GM18861 (cell line): ENCODE data around the gene ARHGEF38.
"Not testable (repeated sequence)": the region's sequence is repeated elsewhere in the genome, so short reads cannot be mapped to it uniquely, and the experiment has no call there.

ENCODE experiments used
- ATAC-seq: cut with Tn5 transposase; IDR thresholded peaks from one replicate; pipeline ENCODE4 v1.9.1; 2021; ENCODE audit not compliant: unreplicated experiment

The ARHGEF38 gene

DNA sequence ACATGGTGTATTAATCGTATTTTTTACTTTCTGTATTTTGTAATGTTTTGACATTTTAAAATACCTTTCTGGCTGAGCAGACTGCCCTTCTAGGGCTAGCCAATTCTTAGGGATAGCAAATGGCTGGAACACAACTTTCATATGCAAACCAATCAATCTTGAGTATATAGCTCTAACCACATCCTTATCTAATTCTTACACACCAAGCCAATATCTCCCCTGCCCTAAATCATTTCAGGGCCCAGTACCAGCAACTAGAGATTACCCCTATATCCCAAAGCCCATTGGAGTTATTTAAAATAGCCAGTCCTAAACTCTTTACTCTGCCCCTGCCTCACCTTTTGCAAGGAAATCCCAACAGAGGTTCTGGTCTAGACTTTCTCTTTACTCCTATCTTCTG, 97.8 kb downstream of the ARHGEF38 start:
- no peak for ATAC-seq

DNA sequence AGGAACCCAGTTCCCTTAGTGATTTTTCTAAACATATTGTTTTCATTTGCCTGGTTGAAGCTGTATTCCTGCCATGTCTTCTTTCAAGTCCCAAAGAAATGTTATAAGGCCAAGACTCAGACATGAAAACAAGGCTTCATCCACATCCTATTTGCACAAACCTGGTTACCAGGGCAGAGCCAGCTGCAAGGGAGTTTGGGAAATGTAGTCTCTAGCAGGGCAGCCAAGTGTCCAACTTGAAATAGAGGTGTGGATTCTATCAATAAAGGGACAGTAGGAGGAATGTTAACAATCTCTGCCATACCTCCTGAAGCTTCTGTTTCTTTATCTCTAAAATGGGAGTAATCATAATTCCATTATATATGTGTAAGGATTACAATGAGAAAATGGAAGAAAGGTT, 99.5 kb downstream of the ARHGEF38 start:
- no peak for ATAC-seq

GRCh38 chr4:105652286-105652888, 100.0 kb downstream of the ARHGEF38 start:
- ATAC-seq, result no peak

DNA sequence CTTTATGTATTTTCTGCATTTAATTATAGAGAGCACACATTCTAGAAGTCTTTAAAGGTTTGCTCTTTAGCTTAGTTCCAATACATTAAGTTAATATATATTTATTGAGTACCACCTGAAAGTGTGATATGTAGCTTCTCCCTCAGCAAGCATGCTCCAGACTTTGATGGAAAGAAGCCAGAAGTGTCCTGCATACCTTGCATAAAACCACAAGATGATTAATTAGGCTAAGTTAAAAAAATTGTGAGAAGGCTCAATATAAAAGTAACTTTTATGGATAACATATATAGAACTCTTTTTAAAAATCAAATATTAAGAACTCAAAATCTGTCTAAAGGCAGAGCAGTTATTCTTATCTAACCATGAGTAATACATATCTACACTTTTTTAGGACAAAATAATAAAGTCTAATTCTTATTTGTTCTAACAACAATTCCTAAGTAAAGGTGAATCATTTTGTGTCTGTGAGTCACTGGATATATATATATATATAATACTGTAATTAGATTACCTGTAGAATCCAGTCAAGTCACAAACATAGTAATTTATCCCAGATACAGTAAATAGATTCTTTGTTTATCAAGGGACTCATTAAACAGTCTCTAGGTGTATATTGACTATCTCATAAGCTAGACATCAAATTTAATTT, 104.8 kb downstream of the ARHGEF38 start:
- no peak for ATAC-seq

DNA sequence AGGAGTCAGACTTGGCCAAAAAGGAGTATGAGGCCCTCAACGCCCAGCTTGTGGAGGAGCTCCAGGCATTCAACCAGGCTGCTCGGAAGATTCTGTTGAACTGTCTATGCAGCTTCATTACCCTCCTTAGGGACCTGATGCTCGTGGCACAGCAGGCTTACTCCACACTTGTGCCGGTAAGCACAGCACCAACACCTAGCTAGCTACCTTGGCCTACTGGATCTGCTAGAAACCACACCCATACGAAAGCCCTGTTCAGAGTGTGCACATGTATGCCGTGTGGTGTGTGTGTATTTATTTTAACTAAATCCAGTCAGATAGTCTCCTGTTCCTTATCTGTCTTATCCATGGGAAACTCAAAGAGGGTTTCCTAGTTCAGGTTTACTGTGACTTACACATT, 106.8 kb downstream of the ARHGEF38 start:
- ATAC-seq, result no peak

- no peak for ATAC-seq
Observed at GRCh38 chr4:105661028-105661427, 108.6 kb downstream of the ARHGEF38 start.

- no peak for ATAC-seq
Observed at GRCh38 chr4:105662935-105663675, 110.7 kb downstream of the ARHGEF38 start.

DNA sequence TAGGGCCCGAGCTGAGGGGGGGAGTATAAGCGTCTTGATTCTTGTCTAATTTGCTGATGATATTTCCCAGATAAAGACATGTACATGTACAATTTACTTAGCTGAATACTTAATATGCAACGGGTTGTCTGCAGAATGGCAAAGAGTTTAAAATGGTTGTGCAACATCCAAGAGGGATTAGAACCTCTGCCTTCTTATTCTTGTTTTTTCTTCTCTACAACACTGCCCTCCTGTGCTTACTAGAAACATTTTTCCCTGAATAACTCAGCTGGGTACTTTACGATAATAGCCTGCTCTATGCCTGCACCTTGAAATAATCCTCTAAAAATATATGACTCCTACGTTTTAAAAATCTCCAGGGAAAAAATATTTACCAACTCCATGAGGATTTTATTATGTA, 114.3 kb downstream of the ARHGEF38 start:
- no peak for ATAC-seq

DNA sequence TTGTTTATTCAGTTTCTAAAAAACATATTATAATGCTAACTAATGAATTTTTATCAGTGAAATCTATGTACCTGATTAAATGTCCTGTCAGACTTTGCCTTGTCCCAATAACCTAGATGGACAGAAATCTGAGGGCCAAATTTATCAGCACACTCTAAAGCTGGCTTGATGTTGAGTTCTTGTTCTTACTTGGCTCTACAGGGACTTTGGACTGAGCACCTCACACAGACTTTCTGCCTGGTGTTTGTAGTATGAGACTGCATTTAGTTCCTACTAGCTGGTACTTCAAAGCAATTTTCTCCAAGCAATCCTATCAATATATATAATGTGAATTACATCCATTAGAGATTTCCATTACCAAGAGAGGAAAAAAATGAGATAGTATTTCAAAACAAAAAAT, 118.3 kb downstream of the ARHGEF38 start:
- ATAC-seq, result no peak

DNA sequence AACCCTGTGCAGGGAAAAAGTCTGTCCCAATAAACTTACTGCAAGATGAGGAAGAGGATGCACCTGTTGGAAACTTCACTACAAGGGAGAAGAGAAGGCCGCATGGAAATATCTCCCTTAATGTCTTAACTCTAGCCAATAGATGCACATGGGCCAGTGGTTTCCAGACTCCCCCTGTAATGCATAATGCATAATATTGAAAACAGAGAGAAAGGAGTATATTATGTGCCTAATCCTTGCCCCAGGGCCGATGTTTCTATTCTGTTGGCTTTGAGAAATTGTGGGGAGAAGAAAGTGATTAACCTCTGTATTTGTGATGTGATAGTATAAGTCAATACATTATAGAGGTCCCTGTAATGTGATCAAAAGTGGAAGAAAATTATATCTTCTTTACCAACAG, 118.9 kb downstream of the ARHGEF38 start:
- ATAC-seq, result no peak

- ATAC-seq, result no peak
Observed at GRCh38 chr4:105674011-105674410, 121.6 kb downstream of the ARHGEF38 start.

- ATAC-seq, result no peak
Observed at GRCh38 chr4:105677709-105678108, 125.3 kb downstream of the ARHGEF38 start.

GRCh38 chr4:105679186-105679585, 126.8 kb downstream of the ARHGEF38 start:
- ATAC-seq, result no peak

- no peak for ATAC-seq
Observed at GRCh38 chr4:105683038-105683437, 130.6 kb downstream of the ARHGEF38 start.

- ATAC-seq, result no peak
Observed at GRCh38 chr4:105686571-105686970, 134.2 kb downstream of the ARHGEF38 start.

GRCh38 chr4:105694812-105695211, 142.4 kb downstream of the ARHGEF38 start:
- not testable (repeated sequence) for ATAC-seq

- not testable (repeated sequence) for ATAC-seq
Observed at GRCh38 chr4:105695832-105696231, 143.4 kb downstream of the ARHGEF38 start.

- no peak for ATAC-seq
Observed at GRCh38 chr4:105698607-105699006, 146.2 kb downstream of the ARHGEF38 start.

- ATAC-seq, result no peak
Observed at GRCh38 chr4:105707782-105708180, 155.4 kb downstream of the ARHGEF38 start.

GRCh38 chr4:105708181-105709080, 156.0 kb downstream of the ARHGEF38 start, which contains the start of the genes GSTCD and INTS12:
Gene GSTCD (plus strand): TSS chr4:105708784. CDS start chr4:105717614, 8,830 bp downstream.
Gene INTS12 (minus strand): TSS chr4:105708689. CDS start chr4:105700005, 8,684 bp downstream.
- ATAC-seq, result peak; percentile 58

GRCh38 chr4:105709081-105709450, 156.6 kb downstream of the ARHGEF38 start:
- ATAC-seq, result peak; percentile 26
